GM23338 (cell line): ENCODE data around the gene NSUN3. TPM values are rescaled to one million over a fixed set of nuclear protein-coding genes. Genes with fewer than 3 reads are reported as not detected.

Experiments
- ATAC-seq: fragments of 200-7000 bp; cut with Tn5 transposase; 3 replicates; pipeline ENCODE4 v1.9.1; 2020
- DNase-seq: peaks from one replicate; pipeline ENCODE4 v3.0.0-alpha.2; 2015; ENCODE audit warnings: low spot score
- H2AFZ ChIP-seq: fragments of 200-600 bp; sonication (generic); 2 replicates; pipeline ENCODE4 v1.8.0; 2016; ENCODE audit warnings: antibody characterized with exemption, mild to moderate bottlenecking, moderate library complexity
- H3F3A ChIP-seq: fragments of 200-600 bp; sonication (generic); replicated peaks from 2 replicates; pipeline ENCODE4 v1.8.0; 2017; ENCODE audit warnings: antibody characterized with exemption, mixed run types, low read depth
- H3K27ac ChIP-seq: fragments of 200-600 bp; sonication (generic); 2 replicates; pipeline ENCODE4 v1.6.1; 2016; ENCODE audit warnings: low read depth
- H3K27me3 ChIP-seq: fragments of 200-600 bp; sonication (generic); 2 replicates; pipeline ENCODE4 v1.8.0; 2016; ENCODE audit warnings: mild to moderate bottlenecking, mixed run types, moderate library complexity; ENCODE audit not compliant: insufficient read depth
- H3K36me3 ChIP-seq: fragments of 200-600 bp; sonication (generic); 2 replicates; pipeline ENCODE4 v1.8.0; 2016; ENCODE audit warnings: mild to moderate bottlenecking; ENCODE audit not compliant: insufficient read depth
- H3K4me1 ChIP-seq: fragments of 200-600 bp; sonication (generic); 2 replicates; pipeline ENCODE4 v1.8.0; 2016; ENCODE audit warnings: mild to moderate bottlenecking, moderate library complexity; ENCODE audit not compliant: insufficient read depth
- H3K4me2 ChIP-seq: fragments of 200-600 bp; sonication (generic); 2 replicates; pipeline ENCODE4 v1.7.1; 2017; ENCODE audit warnings: mixed run types
- H3K4me3 ChIP-seq: fragments of 200-600 bp; sonication (generic); 2 replicates; pipeline ENCODE4 v1.6.1; 2016; ENCODE audit warnings: mixed run types
- H3K79me2 ChIP-seq: fragments of 200-600 bp; sonication (generic); replicated peaks from 2 replicates; pipeline ENCODE4 v1.8.0; 2017; ENCODE audit warnings: mild to moderate bottlenecking; ENCODE audit not compliant: insufficient read depth
- H3K9me2 ChIP-seq: fragments of 200-600 bp; sonication (generic); 2 replicates; pipeline ENCODE4 v1.8.0; 2017; ENCODE audit not compliant: insufficient read depth
- H4K20me1 ChIP-seq: fragments of 200-600 bp; sonication (generic); replicated peaks from 2 replicates; pipeline ENCODE4 v1.8.0; 2017; ENCODE audit warnings: mild to moderate bottlenecking; ENCODE audit not compliant: insufficient read depth
- H3K27ac Mint-ChIP-seq: 2 replicates; pipeline ENCODE4 v1.8.0; 2020; ENCODE audit warnings: inconsistent platforms, mild to moderate bottlenecking, moderate library complexity, mixed read lengths
- H3K27me3 Mint-ChIP-seq: 3 replicates; pipeline ENCODE4 v1.8.0; 2022; ENCODE audit warnings: low read depth, mild to moderate bottlenecking, moderate library complexity, mixed read lengths, inconsistent platforms; ENCODE audit not compliant: insufficient read depth, poor library complexity
- H3K36me3 Mint-ChIP-seq: 3 replicates; pipeline ENCODE4 v1.8.0; 2021; ENCODE audit warnings: low read depth, mild to moderate bottlenecking, inconsistent platforms, moderate library complexity, mixed read lengths
- H3K4me1 Mint-ChIP-seq: 3 replicates; pipeline ENCODE4 v1.8.0; 2020; ENCODE audit warnings: mild to moderate bottlenecking, inconsistent platforms, mixed read lengths
- H3K4me3 Mint-ChIP-seq: 3 replicates; pipeline ENCODE4 v1.8.0; 2021; ENCODE audit warnings: moderate library complexity, mild to moderate bottlenecking, inconsistent platforms, mixed read lengths
- H3K9me3 Mint-ChIP-seq: 3 replicates; pipeline ENCODE4 v1.8.0; 2020; ENCODE audit warnings: moderate library complexity, mild to moderate bottlenecking, inconsistent platforms, mixed read lengths
- CREB1 ChIP-seq: fragments of 250-450 bp; sonication (Bioruptor Pico); IDR thresholded peaks from 2 replicates; pipeline ENCODE4 v1.5.0; 2020; ENCODE audit warnings: low read depth, mild to moderate bottlenecking, moderate library complexity
- CTCF ChIP-seq, 2 experiments: fragments of 200-600 bp in 1 of 2; sonication (generic) in 1 of 2; conservative IDR thresholded peaks; 2 replicates each; pipeline versions ENCODE4 v1.5.1 to v1.6.1; 2016 to 2017; ENCODE audit warnings: antibody characterized with exemption in 2 of 2, low read depth in 2 of 2, mild to moderate bottlenecking in 2 of 2, moderate library complexity in 1 of 2
- ETS1 ChIP-seq: IDR thresholded peaks from 2 replicates; pipeline ENCODE4 v1.6.1; 2016; ENCODE audit warnings: antibody characterized with exemption
- EZH2 ChIP-seq: fragments of 200-600 bp; sonication (generic); IDR thresholded peaks from one replicate; pipeline ENCODE4 v1.8.0; 2017; ENCODE audit warnings: antibody characterized with exemption, mild to moderate bottlenecking, low read depth; ENCODE audit not compliant: unreplicated experiment
- EZH2phosphoT487 ChIP-seq: fragments of 200-600 bp; sonication (generic); IDR thresholded peaks from one replicate; pipeline ENCODE4 v1.8.1; 2018; ENCODE audit warnings: antibody characterized with exemption; ENCODE audit not compliant: unreplicated experiment
- JUNB ChIP-seq: IDR thresholded peaks from one replicate; pipeline ENCODE4 v1.6.1; 2016; ENCODE audit warnings: antibody characterized with exemption; ENCODE audit not compliant: unreplicated experiment
- NANOG ChIP-seq: IDR thresholded peaks from 2 replicates; pipeline ENCODE4 v1.6.1; 2016; ENCODE audit warnings: antibody characterized with exemption, borderline replicate concordance
- POLR2AphosphoS5 ChIP-seq: IDR thresholded peaks from 2 replicates; pipeline ENCODE4 v1.6.1; 2016; ENCODE audit warnings: antibody characterized with exemption, low read depth
- REST ChIP-seq: IDR thresholded peaks from one replicate; pipeline ENCODE4 v1.6.1; 2018; ENCODE audit warnings: antibody characterized with exemption; ENCODE audit not compliant: unreplicated experiment
- STAT1 ChIP-seq: IDR thresholded peaks from one replicate; pipeline ENCODE4 v1.6.1; 2016; ENCODE audit warnings: antibody characterized with exemption; ENCODE audit not compliant: unreplicated experiment
- ZNF114 ChIP-seq: fragments of 250-450 bp; sonication (Bioruptor Pico); IDR thresholded peaks from 2 replicates; pipeline ENCODE4 v1.5.0; 2020; ENCODE audit warnings: mild to moderate bottlenecking, moderate library complexity
- ZNF331 ChIP-seq: fragments of 250-450 bp; sonication (Bioruptor Pico); IDR thresholded peaks from 2 replicates; pipeline ENCODE4 v1.5.0; 2020; ENCODE audit warnings: low read depth, mild to moderate bottlenecking, moderate library complexity
- ZNF462 ChIP-seq: fragments of 250-450 bp; sonication (Bioruptor Pico); IDR thresholded peaks from 2 replicates; pipeline ENCODE4 v1.5.0; 2020; ENCODE audit warnings: mild to moderate bottlenecking, moderate library complexity
- polyA plus RNA-seq: library from polyadenylated mRNA; unstranded; fragments of >200 nt; fragmentation: Nextera tagmentation; extraction: Ambion mirVana; gene quantifications from 2 replicates; pipeline ENCODE4 v1.2.1, GENCODE V29; 2016
- total RNA-seq: library from RNA; depleted of rRNA; stranded (reverse); fragments of >200 nt; shearing (Covaris generic); gene quantifications from 2 replicates; pipeline ENCODE4 v1.2.3, GENCODE V29; 2014

NSUN3 gene
- total and polyA plus RNA-seq, 2 experiments from 2014 or later = 5.4 to 10.6 TPM

- Histone ChIP-seq H3K79me2 (no peaks in the 10 kb centered on the region), H3K4me2 (no peak overlapping the region), H3F3A (no peaks in the 10 kb centered on the region), H3K4me3 (no peak overlapping the region), H3K27ac (no peak overlapping the region), H4K20me1 (no peaks in the 10 kb centered on the region), H2AFZ (peak overlapping the region; percentile 74), H3K4me1 (peaks cover 5% of the 10 kb centered on the region; the same call in 1 of the 2 replicates), H3K27me3 (no peaks in the 10 kb centered on the region), H3K36me3 (no peaks in the 10 kb centered on the region), H3K9me2 (peaks cover 10% of the 10 kb centered on the region; the same call in 1 of the 2 replicates)
- no peak for TF ChIP-seq EZH2
- TF ChIP-seq EZH2phosphoT487 = no peak
- no peak for TF ChIP-seq ETS1
- no peak for TF ChIP-seq CREB1
- no peak for TF ChIP-seq ZNF331 (CRISPR knock-in tag)
- TF ChIP-seq REST = no peak
- no peak for TF ChIP-seq POLR2AphosphoS5
- TF ChIP-seq NANOG = no peak
- no peak for TF ChIP-seq CTCF (conservative IDR thresholded peaks at IDR 0.05; ENCODE audit: low read depth in 2 of 2)
- no peak for TF ChIP-seq JUNB
- no peak for TF ChIP-seq ZNF114 (CRISPR knock-in tag)
- TF ChIP-seq ZNF462 (CRISPR knock-in tag) = no peak
- no peak for TF ChIP-seq STAT1
- DNase-seq = no peak
- Mint-ChIP-seq H3K27ac (0 out of 2 replicates have a peak overlapping the region, but pooled peaks have one; percentile 31), H3K9me3 (no peaks in the 10 kb centered on the region; the same call in 2 of the 3 replicates), H3K4me1 (0 out of 3 replicates have a peak, but pooled peaks cover 4% of the 10 kb centered on the region), H3K27me3 (peaks cover 2% of the 10 kb centered on the region), H3K36me3 (no peaks in the 10 kb centered on the region), H3K4me3 (no peak overlapping the region)
- no peak for ATAC-seq
Observed at GRCh38 chr3:94159062-94159828, 96.4 kb downstream of the NSUN3 start.
